SU-DHL-6 (cell line): ENCODE data around the gene CMTM7.

Experiments used
- H2AFZ ChIP-seq: fragments of 200-600 bp; sonication (generic); 2 replicates; pipeline ENCODE4 v1.6.1; 2014; ENCODE audit warnings: low read depth, mild to moderate bottlenecking, moderate library complexity, mixed read lengths, antibody characterized with exemption, low read length; ENCODE audit not compliant: severe bottlenecking
- H3F3A ChIP-seq: fragments of 200-600 bp; shearing (Covaris generic); 2 replicates; pipeline ENCODE4 v1.6.0; 2016; ENCODE audit warnings: antibody characterized with exemption, mild to moderate bottlenecking; ENCODE audit not compliant: insufficient read depth
- H3K27ac ChIP-seq: fragments of 200-600 bp; sonication (generic); 2 replicates; pipeline ENCODE4 v1.5.1; 2016; ENCODE audit warnings: low read depth, mild to moderate bottlenecking, low read length, moderate library complexity, mixed read lengths
- H3K27me3 ChIP-seq: fragments of 200-600 bp; sonication (generic), shearing (Covaris generic); 2 replicates; pipeline ENCODE4 v1.6.0; 2014; ENCODE audit warnings: mild to moderate bottlenecking, low read length
- H3K36me3 ChIP-seq: fragments of 200-600 bp; sonication (generic); 2 replicates; pipeline ENCODE4 v1.6.1; 2014; ENCODE audit warnings: mild to moderate bottlenecking, low read length, mixed read lengths
- H3K4me2 ChIP-seq: fragments of 300-600, 200-600 bp; shearing (Covaris generic), sonication (generic); 2 replicates; pipeline ENCODE4 v1.6.0; 2014; ENCODE audit warnings: low read length, low read depth, mild to moderate bottlenecking; ENCODE audit not compliant: poor library complexity, severe bottlenecking
- H3K4me3 ChIP-seq: fragments of 200-600 bp; sonication (generic); 2 replicates; pipeline ENCODE4 v1.5.1; 2014; ENCODE audit warnings: antibody characterized with exemption, low read length, mild to moderate bottlenecking, mixed read lengths; ENCODE audit not compliant: insufficient read depth, poor library complexity, severe bottlenecking
- H3K79me2 ChIP-seq: fragments of 200-600 bp; sonication (generic); 2 replicates; pipeline ENCODE4 v1.6.1; 2014; ENCODE audit warnings: mild to moderate bottlenecking, low read length, moderate library complexity; ENCODE audit not compliant: insufficient read depth
- H3K9ac ChIP-seq: fragments of 200-600 bp; sonication (generic); 2 replicates; pipeline ENCODE4 v1.7.0; 2014; ENCODE audit warnings: mild to moderate bottlenecking, low read length
- H3K9me2 ChIP-seq: fragments of 200-600 bp; sonication (generic); replicated peaks from 2 replicates; pipeline ENCODE4 v1.6.1; 2014; ENCODE audit warnings: low read length; ENCODE audit not compliant: insufficient read depth
- H3K9me3 ChIP-seq: fragments of 200-600 bp; sonication (generic); 2 replicates; pipeline ENCODE4 v1.6.1; 2014; ENCODE audit warnings: low read length, mixed read lengths; ENCODE audit not compliant: insufficient read depth
- H4K20me1 ChIP-seq: fragments of 200-600 bp; sonication (generic); 2 replicates; pipeline ENCODE4 v1.6.1; 2014; ENCODE audit warnings: low read depth, mild to moderate bottlenecking, antibody characterized with exemption, low read length, moderate library complexity, mixed read lengths
- CTCF ChIP-seq: fragments of 200-600 bp; sonication (generic); IDR thresholded peaks from one replicate; pipeline ENCODE4 v1.5.1; 2017; ENCODE audit warnings: antibody characterized with exemption, mild to moderate bottlenecking, low read length, moderate library complexity; ENCODE audit not compliant: insufficient read depth, poor library complexity, severe bottlenecking
- EZH2phosphoT487 ChIP-seq: fragments of 200-600 bp; sonication (generic), shearing (Covaris generic); conservative IDR thresholded peaks from 2 replicates; pipeline ENCODE4 v1.6.1; 2018; ENCODE audit warnings: mild to moderate bottlenecking, antibody characterized with exemption, low read length, moderate library complexity, mixed read lengths

CMTM7 gene

GRCh38 chr3:32413845-32414521, 22.3 kb downstream of the CMTM7 start:
- no peaks in the 10 kb centered on the region for H3K79me2 ChIP-seq
- no peaks in the 10 kb centered on the region for H3K36me3 ChIP-seq
- no peak overlapping the region for H3K4me3 ChIP-seq
- no peak overlapping the region for H3K9ac ChIP-seq
- H3K4me2 ChIP-seq = no peak overlapping the region
- no peak overlapping the region for H2AFZ ChIP-seq
- H3K9me3 ChIP-seq = no peaks in the 10 kb centered on the region
- no peaks in the 10 kb centered on the region for H3F3A ChIP-seq
- no peaks in the 10 kb centered on the region for H4K20me1 ChIP-seq
- no peak for TF ChIP-seq CTCF
- no peak for TF ChIP-seq EZH2phosphoT487
- H3K9me2 ChIP-seq = no peaks in the 10 kb centered on the region
- H3K27ac ChIP-seq = no peak overlapping the region
- H3K27me3 ChIP-seq = no peaks in the 10 kb centered on the region

GRCh38 chr3:32414522-32415202, 23.0 kb downstream of the CMTM7 start:
- H3K9ac ChIP-seq = no peak overlapping the region

GRCh38 chr3:32419742-32420125, 28.1 kb downstream of the CMTM7 start:
- Histone ChIP-seq H3K4me3 (no peak overlapping the region), H3K4me2 (no peak overlapping the region), H4K20me1 (no peaks in the 10 kb centered on the region), H3K9me3 (no peaks in the 10 kb centered on the region), H3K9ac (no peak overlapping the region), H3K36me3 (no peaks in the 10 kb centered on the region), H3F3A (no peaks in the 10 kb centered on the region), H3K9me2 (no peaks in the 10 kb centered on the region), H3K27ac (no peak overlapping the region), H3K79me2 (no peaks in the 10 kb centered on the region), H2AFZ (no peak overlapping the region), H3K27me3 (no peaks in the 10 kb centered on the region)
- TF ChIP-seq CTCF (no peak), EZH2phosphoT487 (no peak)

More at GRCh38 chr3:32414522-32415202, 23.0 kb downstream of the CMTM7 start:
- TF ChIP-seq CTCF (no peak), EZH2phosphoT487 (no peak)
- no peak overlapping the region for H3K4me2 ChIP-seq
- no peaks in the 10 kb centered on the region for H3K9me2 ChIP-seq
- no peak overlapping the region for H2AFZ ChIP-seq
- H3K27ac ChIP-seq = no peak overlapping the region
- no peak overlapping the region for H3K4me3 ChIP-seq
- no peaks in the 10 kb centered on the region for H3F3A ChIP-seq
- no peaks in the 10 kb centered on the region for H3K9me3 ChIP-seq
- no peaks in the 10 kb centered on the region for H4K20me1 ChIP-seq
- H3K36me3 ChIP-seq = no peaks in the 10 kb centered on the region
- no peaks in the 10 kb centered on the region for H3K27me3 ChIP-seq
- no peaks in the 10 kb centered on the region for H3K79me2 ChIP-seq
